ENCODE data around the gene GAS7. TPM values are rescaled to one million over a fixed set of nuclear protein-coding genes. Genes with fewer than 3 reads are reported as not detected.

GAS7 gene
- polyA plus RNA-seq, 1 donor, result 24.4 TPM

- H3K27ac ChIP-seq (ENCODE audit: low read length), result peak overlapping the region; percentile 21
- no peak overlapping the region for H3K4me3 ChIP-seq (ENCODE audit: low read length)
- WGBS (ENCODE audit: insufficient coverage, low lambda C conversion rate), result no CpG with 5 or more reads among the region's 15 CpGs
Measured at GRCh38 chr17:10136258-10136981, 62.0 kb downstream of the GAS7 start.

GRCh38 chr17:10135539-10136257 is 62.7 kb downstream of the GAS7 start:
- H3K27me3 ChIP-seq (ENCODE audit: control insufficient read depth, insufficient read depth, low read length), result no peaks in the 10 kb centered on the region
- H3K36me3 ChIP-seq (ENCODE audit: control insufficient read depth, insufficient read depth, low read length), result no peaks in the 10 kb centered on the region
- peak overlapping the region; percentile 21 for H3K27ac ChIP-seq (ENCODE audit: low read length)
- no CpG with 5 or more reads among the region's 12 CpGs for WGBS (ENCODE audit: insufficient coverage, low lambda C conversion rate)
- H3K4me1 ChIP-seq (ENCODE audit: control insufficient read depth, insufficient read depth, low read length), result no peaks in the 10 kb centered on the region
- DNase-seq, result no peak
- H3K4me3 ChIP-seq (ENCODE audit: low read length), result no peak overlapping the region
- H3K9me3 ChIP-seq (ENCODE audit: control insufficient read depth, low read depth, low read length), result no peaks in the 10 kb centered on the region

More at GRCh38 chr17:10136258-10136981, 62.0 kb downstream of the GAS7 start:
- no peaks in the 10 kb centered on the region for H3K9me3 ChIP-seq (ENCODE audit: control insufficient read depth, low read depth, low read length)
- H3K4me1 ChIP-seq (ENCODE audit: control insufficient read depth, insufficient read depth, low read length), result no peaks in the 10 kb centered on the region
- no peaks in the 10 kb centered on the region for H3K27me3 ChIP-seq (ENCODE audit: control insufficient read depth, insufficient read depth, low read length)
- DNase-seq, result no peak
- no peaks in the 10 kb centered on the region for H3K36me3 ChIP-seq (ENCODE audit: control insufficient read depth, insufficient read depth, low read length)

- H3K36me3 ChIP-seq (ENCODE audit: control insufficient read depth, insufficient read depth, low read length), result no peaks in the 10 kb centered on the region
- H3K4me3 ChIP-seq (ENCODE audit: low read length), result no peak overlapping the region
- no peaks in the 10 kb centered on the region for H3K27me3 ChIP-seq (ENCODE audit: control insufficient read depth, insufficient read depth, low read length)
- H3K27ac ChIP-seq (ENCODE audit: low read length), result no peak overlapping the region
- DNase-seq, result no peak
- peaks cover 4% of the 10 kb centered on the region for H3K9me3 ChIP-seq (ENCODE audit: control insufficient read depth, low read depth, low read length)
- peaks cover 25% of the 10 kb centered on the region for H3K4me1 ChIP-seq (ENCODE audit: control insufficient read depth, insufficient read depth, low read length)
- WGBS (ENCODE audit: insufficient coverage, low lambda C conversion rate), result 100% methylated on average over 3 of the region's 5 CpGs
Measured at GRCh38 chr17:10130677-10131076, 67.7 kb downstream of the GAS7 start.

GRCh38 chr17:10130263-10130662 is 68.1 kb downstream of the GAS7 start:
- Histone ChIP-seq H3K27me3 (ENCODE audit: control insufficient read depth, insufficient read depth, low read length) (no peaks in the 10 kb centered on the region), H3K27ac (ENCODE audit: low read length) (no peak overlapping the region), H3K36me3 (ENCODE audit: control insufficient read depth, insufficient read depth, low read length) (no peaks in the 10 kb centered on the region), H3K4me3 (ENCODE audit: low read length) (no peak overlapping the region), H3K4me1 (ENCODE audit: control insufficient read depth, insufficient read depth, low read length) (peaks cover 26% of the 10 kb centered on the region), H3K9me3 (ENCODE audit: control insufficient read depth, low read depth, low read length) (peaks cover 4% of the 10 kb centered on the region)
- no CpG with 5 or more reads among the region's 5 CpGs for WGBS (ENCODE audit: insufficient coverage, low lambda C conversion rate)
- no peak for DNase-seq

GRCh38 chr17:10127819-10128425 is 70.5 kb downstream of the GAS7 start:
- peak overlapping the region; percentile 40 for H3K27ac ChIP-seq (ENCODE audit: low read length)
- peaks cover 45% of the 10 kb centered on the region for H3K4me1 ChIP-seq (ENCODE audit: control insufficient read depth, insufficient read depth, low read length)
- WGBS (ENCODE audit: insufficient coverage, low lambda C conversion rate), result no CpG with 5 or more reads among the region's 19 CpGs
- H3K4me3 ChIP-seq (ENCODE audit: low read length), result no peak overlapping the region
- H3K27me3 ChIP-seq (ENCODE audit: control insufficient read depth, insufficient read depth, low read length), result no peaks in the 10 kb centered on the region
- DNase-seq, result peak in 1 of 2 donors; percentile 70
- H3K36me3 ChIP-seq (ENCODE audit: control insufficient read depth, insufficient read depth, low read length), result no peaks in the 10 kb centered on the region
- peaks cover 4% of the 10 kb centered on the region for H3K9me3 ChIP-seq (ENCODE audit: control insufficient read depth, low read depth, low read length)

- H3K4me3 ChIP-seq (ENCODE audit: low read length), result no peak overlapping the region
- peak; percentile 75 to 86 for DNase-seq
- H3K27ac ChIP-seq (ENCODE audit: low read length), result peak overlapping the region; percentile 40
- no CpG with 5 or more reads among the region's 16 CpGs for WGBS (ENCODE audit: insufficient coverage, low lambda C conversion rate)
- no peaks in the 10 kb centered on the region for H3K36me3 ChIP-seq (ENCODE audit: control insufficient read depth, insufficient read depth, low read length)
- peaks cover 45% of the 10 kb centered on the region for H3K4me1 ChIP-seq (ENCODE audit: control insufficient read depth, insufficient read depth, low read length)
- no peaks in the 10 kb centered on the region for H3K27me3 ChIP-seq (ENCODE audit: control insufficient read depth, insufficient read depth, low read length)
- peaks cover 4% of the 10 kb centered on the region for H3K9me3 ChIP-seq (ENCODE audit: control insufficient read depth, low read depth, low read length)
Measured at GRCh38 chr17:10126616-10127501, 71.5 kb downstream of the GAS7 start.

- 81% methylated on average over 4 of the region's 18 CpGs for WGBS (ENCODE audit: insufficient coverage, low lambda C conversion rate)
- Histone ChIP-seq H3K4me1 (ENCODE audit: control insufficient read depth, insufficient read depth, low read length) (peaks cover 45% of the 10 kb centered on the region), H3K36me3 (ENCODE audit: control insufficient read depth, insufficient read depth, low read length) (no peaks in the 10 kb centered on the region), H3K9me3 (ENCODE audit: control insufficient read depth, low read depth, low read length) (peaks cover 4% of the 10 kb centered on the region), H3K27me3 (ENCODE audit: control insufficient read depth, insufficient read depth, low read length) (no peaks in the 10 kb centered on the region), H3K4me3 (ENCODE audit: low read length) (no peak overlapping the region), H3K27ac (ENCODE audit: low read length) (peak overlapping the region; percentile 40)
- DNase-seq, result peak in 1 of 2 donors; percentile 22
Measured at GRCh38 chr17:10126276-10126615, 72.2 kb downstream of the GAS7 start.

DNA sequence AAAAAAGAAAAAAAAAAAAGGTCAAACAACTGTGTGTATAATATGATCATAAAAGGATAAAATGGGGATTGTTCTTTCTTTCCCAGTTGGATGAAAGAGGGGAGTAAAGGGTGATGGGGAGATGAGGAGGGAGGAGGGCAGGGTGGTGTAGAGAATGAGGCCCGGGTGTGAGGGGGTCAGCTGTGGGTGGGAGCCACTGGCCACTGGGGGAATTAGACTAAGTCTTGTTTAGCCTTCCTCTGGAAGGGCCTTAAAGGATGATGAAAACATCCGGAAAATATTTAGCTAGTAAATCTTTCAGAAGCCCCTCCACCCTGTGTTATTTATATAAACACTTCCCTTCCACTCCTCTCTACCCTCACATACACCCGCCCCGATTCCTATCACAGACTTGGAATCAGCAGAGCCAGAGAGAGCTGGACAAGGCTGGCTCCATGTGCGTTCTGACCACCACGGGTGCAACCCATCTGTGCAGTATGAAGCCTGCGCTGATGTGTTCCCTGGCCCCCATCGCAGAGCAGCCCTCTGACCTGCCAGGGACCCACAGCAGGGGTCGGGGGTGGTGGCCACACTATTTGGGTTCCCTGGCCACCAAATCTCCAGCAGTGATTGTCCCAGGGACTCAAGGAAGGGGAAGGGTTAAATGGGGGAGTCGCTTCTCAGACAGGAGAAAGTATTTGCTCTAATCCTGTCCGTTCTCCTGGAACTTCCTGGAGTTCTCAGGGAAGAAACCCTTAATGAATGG is 72.7 kb downstream of the GAS7 start:
- Histone ChIP-seq H3K4me1 (ENCODE audit: control insufficient read depth, insufficient read depth, low read length) (peaks cover 45% of the 10 kb centered on the region), H3K27ac (ENCODE audit: low read length) (peak overlapping the region; percentile 40)
- no CpG with 5 or more reads among the region's 11 CpGs for WGBS (ENCODE audit: insufficient coverage, low lambda C conversion rate)

GRCh38 chr17:10123093-10123492 is 75.3 kb downstream of the GAS7 start:
- Histone ChIP-seq H3K9me3 (ENCODE audit: control insufficient read depth, low read depth, low read length) (peaks cover 4% of the 10 kb centered on the region), H3K27ac (ENCODE audit: low read length) (peak overlapping the region; percentile 65), H3K27me3 (ENCODE audit: control insufficient read depth, insufficient read depth, low read length) (no peaks in the 10 kb centered on the region), H3K4me3 (ENCODE audit: low read length) (no peak overlapping the region), H3K4me1 (ENCODE audit: control insufficient read depth, insufficient read depth, low read length) (peaks cover 58% of the 10 kb centered on the region), H3K36me3 (ENCODE audit: control insufficient read depth, insufficient read depth, low read length) (no peaks in the 10 kb centered on the region)
- no CpG with 5 or more reads among the region's 2 CpGs for WGBS (ENCODE audit: insufficient coverage, low lambda C conversion rate)
- no peak for DNase-seq

More for the DNA sequence above, 72.7 kb downstream of the GAS7 start:
- DNase-seq, result peak in 1 of 2 donors; percentile 61
- Histone ChIP-seq H3K4me3 (ENCODE audit: low read length) (no peak overlapping the region), H3K36me3 (ENCODE audit: control insufficient read depth, insufficient read depth, low read length) (no peaks in the 10 kb centered on the region), H3K9me3 (ENCODE audit: control insufficient read depth, low read depth, low read length) (peaks cover 4% of the 10 kb centered on the region), H3K27me3 (ENCODE audit: control insufficient read depth, insufficient read depth, low read length) (no peaks in the 10 kb centered on the region)

Data from large intestine (tissue), 3 donors.